DND-41 (cell line): ENCODE measurements around the gene MON1A.

ENCODE experiments used
- ATAC-seq: fragments of 200-7000 bp; cut with Tn5 transposase; 3 replicates; pipeline ENCODE4 v1.9.1; 2021; ENCODE audit warnings: low read depth; ENCODE audit not compliant: insufficient read depth
- DNase-seq: peaks from one replicate; pipeline ENCODE4 v3.0.0-alpha.2; 2020
- H2AFZ ChIP-seq: 2 replicates; pipeline ENCODE4 v1.6.0; 2012; ENCODE audit warnings: low read depth, low read length
- H3K27ac ChIP-seq: 2 replicates; pipeline ENCODE4 v1.5.1; 2012; ENCODE audit warnings: low read length, inconsistent platforms
- H3K27me3 ChIP-seq: fragments of 200-600 bp; sonication (generic); 2 replicates; pipeline ENCODE4 v1.6.0; 2012; ENCODE audit warnings: low read length, mild to moderate bottlenecking, inconsistent platforms; ENCODE audit not compliant: insufficient read depth, poor library complexity
- H3K36me3 ChIP-seq: 2 replicates; pipeline ENCODE4 v1.5.1; 2012; ENCODE audit warnings: low read length, inconsistent platforms; ENCODE audit not compliant: insufficient read depth
- H3K4me1 ChIP-seq: 2 replicates; pipeline ENCODE4 v1.5.1; 2012; ENCODE audit warnings: mild to moderate bottlenecking, low read length; ENCODE audit not compliant: insufficient read depth
- H3K4me2 ChIP-seq: 2 replicates; pipeline ENCODE4 v1.6.0; 2012; ENCODE audit warnings: mild to moderate bottlenecking, moderate library complexity, low read length, inconsistent platforms; ENCODE audit not compliant: insufficient read depth
- H3K4me3 ChIP-seq, 2 experiments: fragments of 200-600 bp in 1 of 2; shearing (Covaris generic) in 1 of 2; 2 replicates each; pipeline ENCODE4 v1.5.1; 2012 to 2016; ENCODE audit warnings: inconsistent platforms in 2 of 2, low read length in 2 of 2, mild to moderate bottlenecking in 2 of 2, low read depth in 1 of 2, moderate library complexity in 1 of 2
- H3K79me2 ChIP-seq: 2 replicates; pipeline ENCODE4 v1.6.0; 2012; ENCODE audit warnings: low read length, inconsistent platforms; ENCODE audit not compliant: insufficient read depth
- H3K9ac ChIP-seq: 2 replicates; pipeline ENCODE4 v1.6.0; 2012; ENCODE audit warnings: low read depth, mild to moderate bottlenecking, inconsistent platforms, low read length, moderate library complexity
- H3K9me3 ChIP-seq: 2 replicates; pipeline ENCODE4 v1.5.1; 2012; ENCODE audit warnings: low read length, moderate library complexity, mild to moderate bottlenecking, inconsistent platforms; ENCODE audit not compliant: insufficient read depth, severe bottlenecking
- H4K20me1 ChIP-seq: 2 replicates; pipeline ENCODE4 v1.6.0; 2012; ENCODE audit warnings: low read length; ENCODE audit not compliant: insufficient read depth
- CTCF ChIP-seq: IDR thresholded peaks from 2 replicates; pipeline ENCODE4 v1.5.1; 2012; ENCODE audit warnings: borderline replicate concordance, low read length, moderate library complexity, mild to moderate bottlenecking; ENCODE audit not compliant: poor library complexity, severe bottlenecking; ENCODE audit errors: extremely low read depth
- EZH2 ChIP-seq: IDR thresholded peaks from 3 replicates; pipeline ENCODE4 v1.6.1; 2012; ENCODE audit warnings: borderline replicate concordance, low read depth, mild to moderate bottlenecking, moderate library complexity, low read length, inconsistent platforms; ENCODE audit not compliant: severe bottlenecking

The MON1A gene

DNA sequence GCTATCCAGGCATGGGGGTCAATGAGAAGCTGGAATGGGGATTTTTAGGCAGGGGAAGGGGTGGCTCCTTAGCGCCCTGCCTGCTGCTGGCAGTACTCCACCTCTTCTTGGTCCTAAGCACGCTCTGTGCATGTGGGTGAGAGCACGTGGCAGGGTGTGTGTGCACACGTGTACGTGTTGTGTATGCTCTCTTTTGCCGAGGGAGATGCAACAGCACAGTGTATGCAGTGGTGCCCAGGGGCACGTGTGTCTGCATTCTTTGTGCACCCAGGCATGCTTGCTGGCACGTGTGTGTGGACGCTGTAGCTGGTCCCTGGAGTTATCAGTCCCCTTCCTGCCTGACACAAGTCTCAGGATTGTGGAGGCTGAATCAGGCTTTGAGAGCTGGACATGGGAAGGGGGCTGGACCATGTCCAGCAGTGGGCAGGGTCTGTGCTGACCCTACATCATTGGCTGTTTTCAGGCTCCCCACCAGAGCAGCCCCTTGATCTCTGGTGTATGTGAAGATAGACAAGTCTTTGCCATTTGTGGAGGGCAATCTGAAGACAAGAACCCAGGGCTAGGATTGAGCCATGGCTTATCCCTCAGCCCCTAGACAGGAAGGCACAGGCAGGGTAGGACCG lies 58.0 kb downstream of the MON1A start:
- no peak overlapping the region for H3K4me2 ChIP-seq

GRCh38 chr3:49869525-49870126 lies 60.0 kb downstream of the MON1A start, which contains the start of gene CAMKV:
CAMKV (minus strand) TSS chr3:49869906; CDS start chr3:49862388, 7,518 bp downstream.
- Histone ChIP-seq H3K4me2 (peak within 1 kb of the TSS; percentile 39), H3K4me3 (no peak within 1 kb of the TSS), H3K9me3 (no peaks in the 10 kb centered on the region), H3K27ac (no peak within 1 kb of the TSS), H3K9ac (no peak within 1 kb of the TSS), H3K27me3 (peaks cover 26% of the 10 kb centered on the region), H2AFZ (no peak within 1 kb of the TSS), H3K4me1 (peaks cover 7% of the 10 kb centered on the region; the same call in 1 of the 2 replicates), H3K36me3 (no peaks in the 10 kb centered on the region), H4K20me1 (peaks cover 10% of the 10 kb centered on the region), H3K79me2 (no peaks in the 10 kb centered on the region)
- DNase-seq (peak; percentile 50), ATAC-seq (peak; percentile 65)
- TF ChIP-seq CTCF (no peak), EZH2 (no peak)

More for the DNA sequence above, 58.0 kb downstream of the MON1A start:
- Histone ChIP-seq H3K9ac (no peak overlapping the region), H4K20me1 (peaks cover 8% of the 10 kb centered on the region), H3K9me3 (no peaks in the 10 kb centered on the region), H3K36me3 (no peaks in the 10 kb centered on the region), H3K27me3 (peaks cover 23% of the 10 kb centered on the region), H3K79me2 (no peaks in the 10 kb centered on the region), H2AFZ (no peak overlapping the region), H3K27ac (no peak overlapping the region), H3K4me3 (no peak overlapping the region), H3K4me1 (peaks cover 7% of the 10 kb centered on the region; the same call in 1 of the 2 replicates)
- ATAC-seq (no peak), DNase-seq (no peak)
- TF ChIP-seq CTCF (no peak), EZH2 (no peak)

- H3K4me2 ChIP-seq = 0 out of 2 replicates have a peak overlapping the region, but pooled peaks have one; percentile 39
- H2AFZ ChIP-seq = no peak overlapping the region
- H3K27me3 ChIP-seq = peaks cover 31% of the 10 kb centered on the region
- H3K79me2 ChIP-seq = no peaks in the 10 kb centered on the region
- no peak for TF ChIP-seq CTCF
- TF ChIP-seq EZH2 = no peak
- H3K9me3 ChIP-seq = no peaks in the 10 kb centered on the region
- no peak for ATAC-seq
- H3K9ac ChIP-seq = no peak overlapping the region
- H3K36me3 ChIP-seq = no peaks in the 10 kb centered on the region
- DNase-seq = no peak
- H3K4me3 ChIP-seq = no peak overlapping the region
- no peak overlapping the region for H3K27ac ChIP-seq
- peaks cover 7% of the 10 kb centered on the region; the same call in 1 of the 2 replicates for H3K4me1 ChIP-seq
- H4K20me1 ChIP-seq = peaks cover 13% of the 10 kb centered on the region
Observed at GRCh38 chr3:49868862-49869466, 60.6 kb downstream of the MON1A start.
